Subcutaneous adipose tissue (tissue), 4 donors: ENCODE measurements around the gene IGF2BP3. TPM values are rescaled to one million over a fixed set of nuclear protein-coding genes. Genes with fewer than 3 reads are reported as not detected.

ENCODE experiments used
- total RNA-seq, 4 donors: library from RNA; depleted of rRNA; stranded (reverse); fragments of >200 nt; gene quantifications; one replicate each; pipeline ENCODE4 v1.1.0, GENCODE V29; 2016
- TF ChIP-seq, protein P1 (sequence below): fragments of 450-650 bp; IDR thresholded peaks from one replicate; pipeline ENCODE4 v1.5.1; 2016; ENCODE audit warnings: low read depth, mild to moderate bottlenecking, control low read depth, antibody characterized with exemption, moderate library complexity

The IGF2BP3 gene
- total RNA-seq, 4 donors from 2014 or later, result 0.94 to 3.6 (median 1.8) TPM

DNA sequence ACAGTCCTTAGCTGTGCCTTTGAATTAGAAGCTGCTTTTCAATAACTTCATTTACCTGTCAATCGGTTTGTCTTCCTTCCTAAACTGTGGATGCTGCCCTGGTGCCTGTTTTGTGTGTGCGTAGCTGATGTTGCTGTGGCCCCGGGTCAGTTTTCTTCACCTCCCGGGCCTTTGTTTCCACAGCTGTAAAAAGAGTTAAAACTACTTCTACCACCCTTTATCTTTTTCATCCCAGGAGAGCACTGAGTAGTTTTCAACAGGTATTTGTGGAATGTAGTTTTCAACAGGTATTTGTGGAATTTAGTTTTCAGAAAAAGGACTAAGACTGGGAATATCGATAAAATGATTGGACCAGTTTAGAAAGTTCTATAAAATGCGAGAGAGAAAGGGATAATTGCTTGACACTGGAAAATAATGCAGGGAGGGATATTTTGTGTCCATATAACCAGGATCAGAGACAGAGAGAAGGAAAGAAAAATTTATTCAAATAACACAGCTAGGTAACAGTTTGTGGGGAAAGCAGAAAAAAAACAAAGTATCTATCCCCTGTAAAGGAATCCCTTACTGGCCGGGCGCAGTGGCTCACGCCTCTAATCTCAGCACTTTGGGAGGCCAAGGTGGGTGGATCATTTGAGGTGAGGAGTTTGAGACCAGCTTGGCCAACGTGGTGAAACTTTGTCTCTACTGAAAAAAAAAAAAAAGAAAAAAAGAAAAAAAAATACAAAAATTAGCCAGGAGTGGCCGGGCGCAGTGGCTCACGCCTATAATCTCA lies 15.9 kb upstream of the IGF2BP3 start:
- TF ChIP-seq, protein P1, sequence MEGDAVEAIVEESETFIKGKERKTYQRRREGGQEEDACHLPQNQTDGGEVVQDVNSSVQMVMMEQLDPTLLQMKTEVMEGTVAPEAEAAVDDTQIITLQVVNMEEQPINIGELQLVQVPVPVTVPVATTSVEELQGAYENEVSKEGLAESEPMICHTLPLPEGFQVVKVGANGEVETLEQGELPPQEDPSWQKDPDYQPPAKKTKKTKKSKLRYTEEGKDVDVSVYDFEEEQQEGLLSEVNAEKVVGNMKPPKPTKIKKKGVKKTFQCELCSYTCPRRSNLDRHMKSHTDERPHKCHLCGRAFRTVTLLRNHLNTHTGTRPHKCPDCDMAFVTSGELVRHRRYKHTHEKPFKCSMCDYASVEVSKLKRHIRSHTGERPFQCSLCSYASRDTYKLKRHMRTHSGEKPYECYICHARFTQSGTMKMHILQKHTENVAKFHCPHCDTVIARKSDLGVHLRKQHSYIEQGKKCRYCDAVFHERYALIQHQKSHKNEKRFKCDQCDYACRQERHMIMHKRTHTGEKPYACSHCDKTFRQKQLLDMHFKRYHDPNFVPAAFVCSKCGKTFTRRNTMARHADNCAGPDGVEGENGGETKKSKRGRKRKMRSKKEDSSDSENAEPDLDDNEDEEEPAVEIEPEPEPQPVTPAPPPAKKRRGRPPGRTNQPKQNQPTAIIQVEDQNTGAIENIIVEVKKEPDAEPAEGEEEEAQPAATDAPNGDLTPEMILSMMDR, result no peak

DNA sequence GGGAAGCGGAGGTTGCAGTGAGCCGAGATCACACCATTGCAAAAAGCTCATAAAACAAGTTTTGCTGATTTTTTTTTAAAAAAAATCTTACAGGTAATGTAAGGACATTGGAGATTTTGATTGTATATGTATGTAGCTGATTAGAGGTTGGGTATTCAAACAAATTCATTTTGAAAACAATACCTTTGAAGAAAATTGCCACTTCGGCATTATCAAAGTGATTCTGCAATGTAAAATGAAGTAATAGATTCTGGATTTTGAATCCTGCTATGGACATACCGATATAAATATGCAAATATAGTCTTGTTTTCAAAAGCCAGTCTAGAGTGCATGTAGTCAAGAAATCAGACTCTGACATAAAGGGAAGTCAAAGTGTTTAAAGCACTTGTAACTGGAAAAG lies 12.4 kb upstream of the IGF2BP3 start:
- TF ChIP-seq, protein P1, result no peak

DNA sequence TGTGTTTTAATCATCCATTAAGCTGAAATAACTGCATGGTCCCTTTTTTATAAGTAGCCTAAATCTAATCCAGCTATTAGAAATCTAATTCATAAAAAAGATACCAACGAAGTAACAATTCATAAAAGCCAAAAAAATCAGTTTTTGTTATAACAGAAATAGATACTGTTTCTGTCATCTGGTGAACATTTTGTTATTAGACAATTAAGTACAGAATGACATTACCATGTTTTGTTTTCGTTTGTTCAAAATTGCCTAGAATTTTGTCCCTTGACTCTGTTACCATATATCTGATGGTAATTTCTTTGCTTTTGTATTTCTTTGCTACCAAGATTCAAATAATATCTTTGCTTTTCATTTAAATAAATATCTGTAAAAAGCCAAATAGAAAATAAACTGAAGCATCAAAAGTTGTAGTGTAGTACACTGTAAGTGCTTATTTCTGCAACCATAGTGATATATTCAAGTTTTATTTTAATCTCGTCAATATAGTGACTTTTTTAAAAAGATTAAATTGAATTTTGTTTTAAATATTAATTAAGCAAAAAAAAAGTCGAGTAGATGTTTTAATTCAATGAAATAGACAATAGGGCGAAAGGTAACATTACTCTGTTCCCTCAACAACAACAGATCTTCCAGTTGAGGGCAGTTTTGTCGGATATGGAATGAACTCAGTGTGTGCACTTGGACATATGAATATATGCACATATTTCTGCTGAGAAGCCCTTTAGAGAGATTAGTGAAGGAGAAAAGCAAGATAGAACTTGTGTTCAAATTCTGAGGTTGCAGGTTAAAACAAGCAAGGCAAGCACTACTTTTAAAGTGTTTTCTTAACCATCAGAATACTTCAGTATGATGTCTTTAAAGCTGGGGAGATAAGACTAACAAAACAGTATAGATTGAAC lies 7.9 kb upstream of the IGF2BP3 start:
- TF ChIP-seq, protein P1, result no peak

DNA sequence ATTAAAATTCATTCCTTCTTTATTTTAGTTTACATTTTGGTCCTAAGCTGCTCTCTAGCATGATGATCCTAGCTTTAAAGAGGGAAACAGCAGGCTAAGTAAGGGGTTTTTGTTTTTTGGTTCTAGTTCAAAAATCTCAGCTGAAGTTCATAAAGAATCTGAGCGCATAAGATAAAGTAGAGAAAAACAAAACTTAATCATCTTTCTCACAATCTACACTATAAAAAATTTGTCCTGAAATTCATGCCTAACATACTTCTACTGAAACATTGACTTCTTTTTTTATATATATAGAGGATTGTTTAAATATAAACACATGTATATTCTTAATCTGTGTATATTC lies 6.8 kb upstream of the IGF2BP3 start:
- TF ChIP-seq, protein P1, result no peak

DNA sequence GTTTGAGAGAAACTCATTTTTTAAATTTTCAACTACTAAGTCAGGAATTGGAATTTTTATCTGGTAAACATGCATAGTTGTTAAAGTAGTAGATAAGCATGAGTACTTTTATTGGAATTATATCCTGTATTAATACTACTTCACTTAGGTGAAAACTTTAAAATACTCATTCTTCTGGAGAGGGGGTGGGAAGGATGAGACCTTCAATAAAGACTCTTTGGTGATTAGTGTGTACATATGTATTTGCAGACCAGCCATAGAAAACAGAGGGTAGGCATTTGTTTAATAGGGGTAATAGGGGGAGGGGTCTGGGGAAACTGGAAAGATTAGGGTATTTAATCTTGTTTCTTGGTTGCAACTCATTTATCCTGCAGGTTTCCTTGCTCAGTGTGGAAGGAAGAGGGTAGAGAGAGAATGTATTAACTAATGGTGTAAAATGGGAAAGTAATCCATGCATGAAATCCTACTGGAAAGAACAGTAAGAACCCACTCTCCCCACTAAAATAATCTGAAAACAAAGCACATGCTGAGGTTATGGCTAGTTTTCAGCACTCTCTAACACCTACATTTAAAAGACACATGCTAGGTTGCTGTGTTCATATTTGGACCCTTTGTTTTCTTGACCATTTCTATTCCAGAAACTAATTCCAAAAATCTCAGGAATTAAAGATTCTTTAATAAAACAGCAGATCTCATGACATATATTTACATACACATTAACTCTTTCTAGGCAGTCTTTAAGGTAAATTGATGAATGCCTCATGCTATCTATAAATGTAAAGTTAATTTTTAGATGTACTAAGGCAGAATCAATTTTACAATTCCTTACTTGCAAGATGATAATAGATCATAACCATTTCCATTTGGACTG lies 6.2 kb upstream of the IGF2BP3 start:
- TF ChIP-seq, protein P1, result no peak

DNA sequence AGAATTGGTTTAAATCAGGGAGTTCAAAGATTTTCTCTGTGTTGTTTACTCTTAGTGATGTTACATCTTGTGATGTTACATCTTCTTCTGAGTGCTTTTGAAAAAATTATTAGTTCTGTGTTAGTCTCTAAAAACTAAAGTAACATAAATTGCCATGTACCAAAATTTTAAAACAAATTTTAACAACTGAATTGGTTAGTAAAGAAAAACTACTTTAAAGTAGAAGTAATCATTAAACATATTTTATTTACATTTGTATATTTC lies 5.2 kb upstream of the IGF2BP3 start:
- TF ChIP-seq, protein P1, result no peak
